A549 treated with DMSO at 1 μM for 4 hours (cell line): ENCODE data around the gene MYBPC3. TPM values are rescaled to one million over a fixed set of nuclear protein-coding genes. Genes with fewer than 3 reads are reported as not detected.

Experiments
- total RNA-seq: library from RNA; stranded (reverse); fragments of 200-300 nt; extraction: Qiagen RNA extraction; gene quantifications from 5 replicates; pipeline ENCODE4 v1.2.3, GENCODE V29; 2022; ENCODE audit warnings: low read depth

Gene MYBPC3
- 0.05 to 0.10 TPM (median 0.07 TPM) in 5 replicates for total RNA-seq

DNA sequence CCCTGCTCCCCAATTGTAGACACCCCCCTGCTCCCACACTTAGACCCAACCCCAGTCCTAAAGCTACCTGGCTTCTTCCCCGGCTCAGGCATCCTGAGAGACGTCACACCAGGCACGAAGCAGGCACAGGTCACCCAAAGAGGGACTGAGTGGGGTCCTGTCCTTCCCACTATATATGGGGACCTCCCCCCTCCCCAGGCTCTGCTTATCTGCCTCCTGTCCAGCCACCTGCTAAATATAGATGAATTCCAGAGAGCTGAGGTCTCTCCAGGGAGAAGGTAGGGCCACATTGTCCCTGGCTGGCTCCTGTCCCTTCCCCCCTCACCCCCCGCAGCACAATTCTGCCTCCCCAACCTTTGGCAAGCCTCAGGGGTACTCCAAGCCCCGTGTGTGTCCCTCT is at the start of gene MYBPC3:
MYBPC3 (minus strand) TSS at position 147 of the 400 bp plus-strand sequence; CDS start at position 92, 55 bp downstream.

DNA sequence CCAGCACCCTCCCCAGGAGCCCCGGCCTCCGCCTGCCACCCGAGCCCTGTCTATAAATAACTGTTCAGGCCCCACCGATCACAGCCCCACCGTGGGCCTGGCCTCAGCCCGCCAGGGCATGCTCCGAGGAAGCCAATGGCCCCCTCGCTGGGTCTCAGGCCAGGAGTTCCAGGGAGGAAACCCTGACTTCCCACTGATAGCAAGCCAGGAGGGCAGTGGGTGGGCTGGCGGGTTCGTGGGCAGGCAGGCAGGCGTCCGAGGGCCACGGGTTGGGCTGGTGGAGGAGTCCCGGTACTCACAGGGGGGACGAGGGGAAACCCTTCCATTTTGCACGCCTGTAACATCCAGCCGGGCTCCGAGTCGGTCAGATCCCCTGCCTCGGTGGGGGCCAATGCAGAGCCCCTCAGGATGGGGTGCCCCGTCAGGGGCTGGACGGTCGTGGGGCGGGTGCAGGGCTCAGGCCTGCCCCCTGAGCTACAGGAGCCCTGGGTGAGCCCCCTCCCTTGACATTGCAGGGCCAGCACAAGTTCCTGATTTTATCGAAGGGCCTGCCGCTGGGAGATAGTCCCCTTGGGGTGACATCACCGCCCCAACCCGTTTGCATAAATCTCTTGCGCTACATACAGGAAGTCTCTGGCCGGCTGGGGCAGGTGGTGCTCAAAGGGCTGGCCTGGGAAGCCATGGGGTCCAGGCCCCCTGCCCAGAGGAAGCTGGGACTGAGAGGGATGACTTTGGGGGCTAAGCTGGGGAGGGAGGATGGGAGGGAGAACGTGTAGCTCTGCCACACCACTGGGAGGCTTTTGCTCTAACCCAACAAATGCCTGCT is 25.7 kb upstream of the MYBPC3 start, which contains the start of gene SPI1:
SPI1 (minus strand) TSS at position 538 of the 826 bp plus-strand sequence; CDS start at position 344, 194 bp downstream.

Other genes with a start within 250 kb of the MYBPC3 start
- 27.1 to 37.3 TPM (median 28.1 TPM) in 5 replicates for gene ARFGAP2, start 175.8 kb downstream of the MYBPC3 start, total RNA-seq
- 27.0 to 34.5 TPM (median 30.0 TPM) in 5 replicates for gene PACSIN3, start 166.3 kb downstream of the MYBPC3 start, total RNA-seq
- 83.6 to 95.2 TPM (median 89.2 TPM) in 5 replicates for gene DDB2, start 137.7 kb downstream of the MYBPC3 start, total RNA-seq
- 22.2 to 26.7 TPM (median 23.7 TPM) in 5 replicates for gene ACP2, start 103.9 kb downstream of the MYBPC3 start, total RNA-seq
- 9.2 to 13.3 TPM (median 12.2 TPM) in 5 replicates for gene NR1H3, start 94.7 kb downstream of the MYBPC3 start, total RNA-seq
- gene MADD, start 82.6 kb downstream of the MYBPC3 start, total RNA-seq, result 19.1 to 24.0 TPM (median 22.8 TPM) in 5 replicates
- not detected in 5 replicates for gene SPI1, start 25.8 kb upstream of the MYBPC3 start, total RNA-seq
- 40.9 to 50.4 TPM (median 47.0 TPM) in 5 replicates for gene SLC39A13, start 55.9 kb upstream of the MYBPC3 start, total RNA-seq
- 181 to 237 TPM (median 200 TPM) in 5 replicates for gene PSMC3, start 73.7 kb upstream of the MYBPC3 start, total RNA-seq
- gene RAPSN, start 96.4 kb upstream of the MYBPC3 start, total RNA-seq, result 0.10 to 0.35 TPM (median 0.21 TPM) in 5 replicates
- 46.6 to 62.8 TPM (median 54.7 TPM) in 5 replicates for gene CELF1, start 200.4 kb upstream of the MYBPC3 start, total RNA-seq
- 61.2 to 74.5 TPM (median 73.6 TPM) in 5 replicates for gene PTPMT1, start 212.9 kb upstream of the MYBPC3 start, total RNA-seq
- gene KBTBD4, start 226.3 kb upstream of the MYBPC3 start, total RNA-seq, result 18.8 to 21.6 TPM (median 19.6 TPM) in 5 replicates
- 106 to 135 TPM (median 129 TPM) in 5 replicates for gene NDUFS3, start 226.4 kb upstream of the MYBPC3 start, total RNA-seq
- gene FAM180B, start 234.0 kb upstream of the MYBPC3 start, total RNA-seq, result 0.07 TPM in 1 of 5 replicates, not detected in the others
- 0.09 to 0.14 TPM in 2 of 5 replicates, not detected in the others for gene C1QTNF4, start 241.7 kb upstream of the MYBPC3 start, total RNA-seq